ENCODE measurements around the gene HOXD11. TPM values are rescaled to one million over a fixed set of nuclear protein-coding genes. Genes with fewer than 3 reads are reported as not detected.
A peak's percentile ranks its signal among the peaks of the same experiment; 100 is the strongest.

HOXD11 gene
- total and polyA plus RNA-seq, 4 donors: 0.29 TPM; not detected in 3

DNA sequence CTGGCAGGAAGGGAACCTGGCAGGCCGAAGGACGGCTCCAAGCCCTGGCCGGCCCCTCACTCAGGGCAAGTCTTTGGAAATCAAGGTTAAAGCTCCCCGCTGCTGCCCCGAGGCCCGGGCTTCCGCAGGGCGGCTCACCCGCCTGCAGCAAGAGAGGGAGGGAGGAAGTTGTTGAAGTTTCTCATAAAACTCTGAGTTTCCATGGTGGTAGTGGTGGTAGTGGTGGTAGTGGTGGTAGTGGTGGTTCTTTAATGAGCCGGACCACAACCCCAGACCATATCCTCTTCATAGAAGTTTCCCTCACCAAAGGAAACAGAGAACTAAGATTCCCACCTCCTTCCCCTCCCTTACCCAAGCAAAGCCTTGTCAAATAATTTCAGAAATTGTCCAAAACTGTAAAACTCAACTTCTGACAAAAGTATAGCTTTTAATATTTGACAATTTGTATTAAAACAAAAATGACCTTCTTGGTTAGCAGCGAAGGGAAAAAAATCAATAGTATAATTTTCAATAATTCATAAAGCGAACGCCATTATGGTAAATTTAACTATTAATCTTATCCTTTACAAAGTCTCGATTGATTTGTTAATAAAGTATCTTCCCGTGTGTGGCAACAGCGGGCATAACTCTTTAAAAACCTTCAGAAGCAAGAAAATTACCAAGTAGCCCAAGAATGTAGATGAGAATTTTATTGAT is 8.0 kb downstream of the HOXD11 start:
- 36 to 42% methylated on average over 16 of the region's 16 CpGs for WGBS, 2 donors
- no peak for DNase-seq

DNA sequence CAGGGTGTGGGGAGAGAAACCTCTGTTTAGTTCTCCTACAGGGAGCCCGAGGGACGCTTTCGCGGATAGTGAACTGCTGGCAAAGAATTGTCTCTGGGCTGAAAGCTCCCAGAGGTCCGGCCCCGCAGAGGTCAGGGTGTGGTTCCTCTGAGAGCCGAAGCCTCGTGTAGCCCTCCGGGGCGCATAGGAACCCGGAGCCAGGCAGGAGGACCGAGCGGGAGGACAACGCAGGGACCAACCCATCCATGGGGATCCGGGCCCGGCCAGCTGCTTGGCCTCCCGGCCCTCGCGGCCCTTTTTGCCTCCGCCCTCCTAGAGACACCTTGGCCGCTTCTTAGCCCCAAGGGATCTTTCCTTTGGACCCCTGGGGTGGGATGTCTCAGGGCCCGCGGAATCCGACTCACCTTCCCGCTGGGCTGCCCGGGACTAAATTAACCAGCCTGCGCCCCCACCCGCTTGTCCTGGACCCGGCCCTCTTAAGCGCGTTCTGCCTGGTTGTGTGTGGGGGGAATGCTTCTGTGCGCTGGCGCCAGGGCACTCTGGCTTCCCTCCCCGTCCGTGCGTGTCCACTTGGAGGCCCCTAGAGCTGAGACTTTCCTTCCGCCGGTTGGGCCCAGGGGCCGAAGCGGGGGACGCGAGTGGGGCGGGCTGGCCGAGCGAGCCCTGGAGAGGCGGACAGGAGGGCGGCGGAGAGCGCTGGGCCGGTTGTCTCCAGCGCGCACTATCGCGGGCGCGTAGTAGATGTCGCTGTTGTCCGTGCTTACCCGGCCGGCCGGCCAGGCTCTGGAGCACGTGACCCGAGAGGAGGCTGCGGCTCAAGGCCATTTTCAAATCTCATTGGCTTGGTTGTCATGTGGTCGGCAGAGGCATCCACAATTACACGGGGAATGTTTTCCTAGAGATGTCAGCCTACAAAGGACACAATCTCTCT is 9.1 kb downstream of the HOXD11 start, which contains the start of gene HOXD10:
Gene HOXD10 (plus strand): TSS at position 896 of the 931 bp plus-strand sequence. CDS start 56 bp downstream, outside the sequence.
- Histone ChIP-seq H3K4me3 (ENCODE audit: low read length in 2 of 2) (no peak within 1 kb of the TSS), H3K4me1 (ENCODE audit: control insufficient read depth in 1 of 2, insufficient read depth in 2 of 2, low read length in 2 of 2) (no peaks in the 10 kb centered on the region), H3K27ac (ENCODE audit: low read depth in 1 of 2, low read length in 2 of 2) (no peak within 1 kb of the TSS), H3K27me3 (ENCODE audit: control insufficient read depth in 1 of 2, insufficient read depth in 2 of 2, low read length in 1 of 2) (no peaks in the 10 kb centered on the region), H3K36me3 (ENCODE audit: control insufficient read depth in 1 of 2, insufficient read depth in 2 of 2, low read length in 1 of 2) (no peaks in the 10 kb centered on the region), H3K9me3 (ENCODE audit: control insufficient read depth, low read length) (no peaks in the 10 kb centered on the region)
- peak in 1 of 2 donors; percentile 89 for DNase-seq
- intact Hi-C loops (cut with DNase I): loop anchor here in 1 of 2 donors (5.0 kb wide), 1 partner anchor 1031 kb away; no protein-coding TSS in a partner anchor
- ATAC-seq (ENCODE audit: low FRiP score): peak; percentile 87
- WGBS, 2 donors: 7% methylated on average over 54 to 66 of the region's 66 CpGs

More for the DNA sequence above, 8.0 kb downstream of the HOXD11 start:
- no peaks in the 10 kb centered on the region for H3K4me1 ChIP-seq (ENCODE audit: control insufficient read depth in 1 of 2, insufficient read depth in 2 of 2, low read length in 2 of 2)
- no peak overlapping the region for H3K4me3 ChIP-seq (ENCODE audit: low read length in 2 of 2)
- ATAC-seq (ENCODE audit: low FRiP score): no peak
- no peaks in the 10 kb centered on the region for H3K9me3 ChIP-seq (ENCODE audit: control insufficient read depth, low read length)
- H3K27me3 ChIP-seq (ENCODE audit: control insufficient read depth in 1 of 2, insufficient read depth in 2 of 2, low read length in 1 of 2): no peaks in the 10 kb centered on the region
- intact Hi-C loops (cut with DNase I): loop anchor here in 1 of 2 donors (5.0 kb wide), 1 partner anchor 1032 kb away; no protein-coding TSS in a partner anchor
- H3K27ac ChIP-seq (ENCODE audit: low read depth in 1 of 2, low read length in 2 of 2): no peak overlapping the region
- H3K36me3 ChIP-seq (ENCODE audit: control insufficient read depth in 1 of 2, insufficient read depth in 2 of 2, low read length in 1 of 2): no peaks in the 10 kb centered on the region

DNA sequence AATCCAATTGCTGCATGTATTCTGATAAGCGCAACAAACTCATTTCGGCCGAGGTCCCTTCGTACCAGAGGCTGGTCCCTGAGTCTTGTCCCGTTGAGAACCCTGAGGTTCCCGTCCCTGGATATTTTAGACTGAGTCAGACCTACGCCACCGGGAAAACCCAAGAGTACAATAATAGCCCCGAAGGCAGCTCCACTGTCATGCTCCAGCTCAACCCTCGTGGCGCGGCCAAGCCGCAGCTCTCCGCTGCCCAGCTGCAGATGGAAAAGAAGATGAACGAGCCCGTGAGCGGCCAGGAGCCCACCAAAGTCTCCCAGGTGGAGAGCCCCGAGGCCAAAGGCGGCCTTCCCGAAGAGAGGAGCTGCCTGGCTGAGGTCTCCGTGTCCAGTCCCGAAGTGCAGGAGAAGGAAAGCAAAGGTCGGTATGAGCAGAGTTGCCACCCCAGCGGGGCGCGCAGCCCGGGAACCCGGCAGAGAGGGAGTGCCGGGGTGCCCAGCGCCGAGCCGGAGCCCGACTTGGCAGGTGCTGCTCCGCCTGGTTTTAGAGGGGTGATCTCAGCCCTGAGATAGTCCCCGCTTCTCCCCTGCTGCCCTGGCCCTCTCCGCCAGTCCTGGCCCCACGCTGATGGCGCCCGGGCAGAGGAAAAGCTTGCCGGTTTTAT is 10.2 kb downstream of the HOXD11 start:
- WGBS, 2 donors: 14 to 17% methylated on average over 38 to 40 of the region's 40 CpGs
- no peaks in the 10 kb centered on the region for H3K36me3 ChIP-seq (ENCODE audit: control insufficient read depth in 1 of 2, insufficient read depth in 2 of 2, low read length in 1 of 2)
- ATAC-seq (ENCODE audit: low FRiP score) (no peak), DNase-seq (no peak)
- no peaks in the 10 kb centered on the region for H3K9me3 ChIP-seq (ENCODE audit: control insufficient read depth, low read length)
- intact Hi-C loops (cut with DNase I): loop anchor here in 1 of 2 donors (5.0 kb wide), 1 partner anchor 1030 kb away; no protein-coding TSS in a partner anchor
- H3K27me3 ChIP-seq (ENCODE audit: control insufficient read depth in 1 of 2, insufficient read depth in 2 of 2, low read length in 1 of 2): no peaks in the 10 kb centered on the region
- no peak overlapping the region for H3K4me3 ChIP-seq (ENCODE audit: low read length in 2 of 2)
- no peaks in the 10 kb centered on the region for H3K4me1 ChIP-seq (ENCODE audit: control insufficient read depth in 1 of 2, insufficient read depth in 2 of 2, low read length in 2 of 2)
- no peak overlapping the region for H3K27ac ChIP-seq (ENCODE audit: low read depth in 1 of 2, low read length in 2 of 2)

DNA sequence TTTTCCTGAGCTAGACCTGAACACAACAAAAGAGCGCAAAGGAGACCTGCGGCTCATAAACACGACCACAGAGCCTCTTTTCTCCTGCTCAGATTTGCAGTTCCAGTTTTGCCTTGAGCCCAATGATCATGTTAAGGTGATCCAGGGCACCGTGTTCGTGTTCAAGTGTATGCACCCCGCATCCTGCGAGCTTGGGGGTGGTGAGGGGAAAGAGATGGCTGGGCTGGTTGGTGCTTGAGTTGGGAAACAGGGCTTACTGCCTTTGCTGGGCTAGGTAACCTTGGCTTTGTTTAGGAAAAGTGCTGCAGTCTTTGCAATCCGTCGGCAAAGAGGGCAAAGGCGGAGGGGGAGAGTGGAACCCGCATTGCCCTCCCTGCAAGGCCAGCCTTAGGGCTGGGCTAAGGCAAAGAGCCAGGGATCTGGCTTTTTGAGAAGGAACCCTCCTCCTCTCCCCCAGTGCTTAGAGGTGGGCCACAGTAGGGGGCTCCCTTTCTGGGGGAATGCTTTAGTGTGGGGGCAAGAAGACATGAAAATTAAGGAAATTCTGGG is 10.8 kb downstream of the HOXD11 start:
- no peak for ATAC-seq (ENCODE audit: low FRiP score)
- no peaks in the 10 kb centered on the region for H3K9me3 ChIP-seq (ENCODE audit: control insufficient read depth, low read length)
- WGBS, 2 donors: 14 to 19% methylated on average over 11 of the region's 11 CpGs
- no peaks in the 10 kb centered on the region for H3K36me3 ChIP-seq (ENCODE audit: control insufficient read depth in 1 of 2, insufficient read depth in 2 of 2, low read length in 1 of 2)
- no peak for DNase-seq
- intact Hi-C loops (cut with DNase I): loop anchor here in 1 of 2 donors (5.0 kb wide), 1 partner anchor 1029 kb away; no protein-coding TSS in a partner anchor
- H3K4me1 ChIP-seq (ENCODE audit: control insufficient read depth in 1 of 2, insufficient read depth in 2 of 2, low read length in 2 of 2): no peaks in the 10 kb centered on the region
- no peaks in the 10 kb centered on the region for H3K27me3 ChIP-seq (ENCODE audit: control insufficient read depth in 1 of 2, insufficient read depth in 2 of 2, low read length in 1 of 2)
- no peak overlapping the region for H3K27ac ChIP-seq (ENCODE audit: low read depth in 1 of 2, low read length in 2 of 2)
- no peak overlapping the region for H3K4me3 ChIP-seq (ENCODE audit: low read length in 2 of 2)

DNA sequence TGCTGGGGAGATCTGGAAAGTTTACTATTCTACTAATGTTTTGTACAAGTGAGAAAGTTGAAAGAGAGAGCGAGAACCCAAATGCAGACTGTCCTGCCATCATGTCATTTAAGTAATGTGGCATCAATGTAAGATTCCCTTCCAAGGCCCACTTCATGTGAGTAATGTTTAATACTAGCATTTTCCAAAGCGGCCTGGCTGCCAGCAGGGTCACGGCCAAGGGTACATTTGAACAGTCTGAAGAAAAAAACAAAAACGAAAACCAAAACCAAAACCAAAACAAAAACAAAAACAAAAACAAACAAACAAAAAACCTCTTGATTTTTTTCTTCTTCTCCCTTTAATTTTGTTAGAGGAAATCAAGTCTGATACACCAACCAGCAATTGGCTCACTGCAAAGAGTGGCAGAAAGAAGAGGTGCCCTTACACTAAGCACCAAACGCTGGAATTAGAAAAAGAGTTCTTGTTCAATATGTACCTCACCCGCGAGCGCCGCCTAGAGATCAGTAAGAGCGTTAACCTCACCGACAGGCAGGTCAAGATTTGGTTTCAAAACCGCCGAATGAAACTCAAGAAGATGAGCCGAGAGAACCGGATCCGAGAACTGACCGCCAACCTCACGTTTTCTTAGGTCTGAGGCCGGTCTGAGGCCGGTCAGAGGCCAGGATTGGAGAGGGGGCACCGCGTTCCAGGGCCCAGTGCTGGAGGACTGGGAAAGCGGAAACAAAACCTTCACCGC is 11.7 kb downstream of the HOXD11 start:
- H3K27ac ChIP-seq (ENCODE audit: low read depth in 1 of 2, low read length in 2 of 2): no peak overlapping the region
- whole genome bisulfite sequencing, 2 donors: 23 to 24% methylated on average over 24 of the region's 24 CpGs
- H3K27me3 ChIP-seq (ENCODE audit: control insufficient read depth in 1 of 2, insufficient read depth in 2 of 2, low read length in 1 of 2): no peaks in the 10 kb centered on the region

DNA sequence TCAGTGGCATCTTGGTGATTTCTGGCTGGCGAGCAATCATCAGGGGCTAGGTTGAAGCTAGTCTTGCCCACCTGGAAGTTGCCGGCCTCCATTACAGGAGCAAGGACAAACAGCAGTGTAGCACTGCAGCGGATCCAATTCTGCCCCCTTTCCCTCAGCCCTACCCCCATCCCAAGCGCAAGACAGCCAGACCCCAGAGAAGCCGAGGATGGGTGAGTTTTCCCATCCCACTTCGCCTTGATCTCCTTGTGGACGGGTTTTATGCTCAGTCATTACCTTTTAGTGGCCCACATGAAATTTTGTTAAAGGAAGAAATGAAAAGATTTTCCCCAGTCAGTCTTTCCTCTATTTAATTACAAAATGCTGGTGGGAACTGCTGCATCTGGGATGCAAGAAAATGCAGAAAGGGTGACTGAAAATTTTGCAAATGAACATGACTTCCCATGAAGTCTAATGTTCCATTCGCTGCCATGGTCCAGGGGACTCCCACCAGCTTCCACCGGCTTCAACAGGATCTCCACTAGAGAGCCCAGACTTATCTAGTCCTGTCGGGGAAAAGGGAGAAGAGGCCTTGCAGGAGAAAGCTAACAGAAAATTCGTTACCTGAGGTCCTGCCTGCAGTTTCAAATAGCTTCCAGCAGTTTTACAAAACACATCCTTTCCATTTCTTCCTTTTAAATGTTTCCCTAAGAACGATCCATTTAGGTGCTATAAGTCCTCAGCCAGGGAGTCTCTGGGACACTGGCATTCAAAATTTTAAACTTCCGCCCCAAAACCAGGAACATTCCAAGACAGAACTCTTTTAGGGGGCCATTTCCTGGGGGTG is 13.5 kb downstream of the HOXD11 start:
- no peaks in the 10 kb centered on the region for H3K4me1 ChIP-seq (ENCODE audit: control insufficient read depth in 1 of 2, insufficient read depth in 2 of 2, low read length in 2 of 2)
- DNase-seq (no peak), ATAC-seq (ENCODE audit: low FRiP score) (no peak)
- H3K27me3 ChIP-seq (ENCODE audit: control insufficient read depth in 1 of 2, insufficient read depth in 2 of 2, low read length in 1 of 2): no peaks in the 10 kb centered on the region
- H3K9me3 ChIP-seq (ENCODE audit: control insufficient read depth, low read length): no peaks in the 10 kb centered on the region
- intact Hi-C loops (cut with DNase I): no loop called here
- H3K36me3 ChIP-seq (ENCODE audit: control insufficient read depth in 1 of 2, insufficient read depth in 2 of 2, low read length in 1 of 2): no peaks in the 10 kb centered on the region
- H3K27ac ChIP-seq (ENCODE audit: low read depth in 1 of 2, low read length in 2 of 2): no peak overlapping the region
- 34 to 35% methylated on average over 13 of the region's 13 CpGs for WGBS, 2 donors
- no peak overlapping the region for H3K4me3 ChIP-seq (ENCODE audit: low read length in 2 of 2)

More for the DNA sequence above, 11.7 kb downstream of the HOXD11 start:
- ATAC-seq (ENCODE audit: low FRiP score) (no peak), DNase-seq (no peak)
- intact Hi-C loops (cut with DNase I): loop anchor here in 1 of 2 donors (5.0 kb wide), 1 partner anchor 1029 kb away; no protein-coding TSS in a partner anchor
- no peaks in the 10 kb centered on the region for H3K4me1 ChIP-seq (ENCODE audit: control insufficient read depth in 1 of 2, insufficient read depth in 2 of 2, low read length in 2 of 2)
- H3K9me3 ChIP-seq (ENCODE audit: control insufficient read depth, low read length): no peaks in the 10 kb centered on the region
- H3K36me3 ChIP-seq (ENCODE audit: control insufficient read depth in 1 of 2, insufficient read depth in 2 of 2, low read length in 1 of 2): no peaks in the 10 kb centered on the region
- no peak overlapping the region for H3K4me3 ChIP-seq (ENCODE audit: low read length in 2 of 2)

DNA sequence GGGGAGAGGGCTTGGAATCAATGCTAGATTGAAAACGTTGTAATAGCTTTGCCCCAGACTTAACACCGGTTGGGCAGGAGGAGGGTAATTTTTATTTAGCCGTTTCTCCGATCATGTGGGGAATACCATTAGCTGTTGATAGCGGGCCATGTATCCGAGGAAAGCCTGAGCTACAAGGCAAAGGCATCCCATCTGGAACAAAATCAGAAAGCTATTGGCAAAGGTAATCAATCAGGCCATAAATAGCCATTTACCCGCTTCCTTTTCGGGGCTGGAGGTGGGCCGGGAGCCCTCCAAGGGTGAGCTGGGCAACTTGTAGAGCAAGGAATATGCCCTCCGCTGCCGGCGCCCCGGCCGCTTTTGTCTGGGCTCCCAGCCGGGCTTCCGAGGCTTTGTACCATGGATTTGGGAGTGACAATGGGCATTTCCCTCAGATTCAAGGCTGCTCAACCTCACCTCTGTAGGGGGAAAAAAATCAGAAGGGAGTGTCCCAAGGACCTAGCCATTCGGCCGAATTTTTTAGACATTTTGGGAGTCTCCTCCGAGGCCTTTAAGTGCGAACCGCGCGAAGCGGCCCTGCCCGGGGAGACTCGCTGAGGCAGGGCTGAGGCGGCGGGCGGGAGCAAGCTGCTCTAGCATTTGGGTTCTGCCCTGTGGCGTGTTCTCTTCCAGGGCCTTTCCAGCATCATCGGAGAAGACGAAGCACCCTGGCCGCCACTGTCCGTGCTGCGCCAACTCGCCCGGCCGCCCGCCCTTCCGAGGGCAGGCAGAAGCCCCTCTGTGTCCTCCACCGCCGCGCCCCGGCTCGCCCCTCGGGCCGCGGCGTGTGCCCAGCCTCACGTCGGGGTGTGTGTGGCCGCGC is 14.3 kb downstream of the HOXD11 start:
- no peaks in the 10 kb centered on the region for H3K36me3 ChIP-seq (ENCODE audit: control insufficient read depth in 1 of 2, insufficient read depth in 2 of 2, low read length in 1 of 2)
- no peak for ATAC-seq (ENCODE audit: low FRiP score)
- no peak overlapping the region for H3K27ac ChIP-seq (ENCODE audit: low read depth in 1 of 2, low read length in 2 of 2)
- WGBS, 2 donors: 16 to 19% methylated on average over 53 of the region's 53 CpGs
- no peak for DNase-seq
- no peak overlapping the region for H3K4me3 ChIP-seq (ENCODE audit: low read length in 2 of 2)
- no peaks in the 10 kb centered on the region for H3K4me1 ChIP-seq (ENCODE audit: control insufficient read depth in 1 of 2, insufficient read depth in 2 of 2, low read length in 2 of 2)
- no peaks in the 10 kb centered on the region for H3K27me3 ChIP-seq (ENCODE audit: control insufficient read depth in 1 of 2, insufficient read depth in 2 of 2, low read length in 1 of 2)
- intact Hi-C loops (cut with DNase I): no loop called here
- H3K9me3 ChIP-seq (ENCODE audit: control insufficient read depth, low read length): no peaks in the 10 kb centered on the region

Data from aorta (tissue), 5 donors.